HG03025 (cell line): ENCODE results near the gene ZNF81.
A peak's percentile ranks its signal among the peaks of the same experiment; 100 is the strongest.
"Not testable (repeated sequence)": the region's sequence is repeated elsewhere in the genome, so short reads cannot be mapped to it uniquely, and the experiment has no call there.

Source experiments
- ATAC-seq: cut with Tn5 transposase; IDR thresholded peaks from one replicate; pipeline ENCODE4 v1.9.1; 2021; ENCODE audit warnings: mild to moderate bottlenecking, moderate library complexity; ENCODE audit not compliant: unreplicated experiment, low FRiP score

Gene ZNF81

DNA sequence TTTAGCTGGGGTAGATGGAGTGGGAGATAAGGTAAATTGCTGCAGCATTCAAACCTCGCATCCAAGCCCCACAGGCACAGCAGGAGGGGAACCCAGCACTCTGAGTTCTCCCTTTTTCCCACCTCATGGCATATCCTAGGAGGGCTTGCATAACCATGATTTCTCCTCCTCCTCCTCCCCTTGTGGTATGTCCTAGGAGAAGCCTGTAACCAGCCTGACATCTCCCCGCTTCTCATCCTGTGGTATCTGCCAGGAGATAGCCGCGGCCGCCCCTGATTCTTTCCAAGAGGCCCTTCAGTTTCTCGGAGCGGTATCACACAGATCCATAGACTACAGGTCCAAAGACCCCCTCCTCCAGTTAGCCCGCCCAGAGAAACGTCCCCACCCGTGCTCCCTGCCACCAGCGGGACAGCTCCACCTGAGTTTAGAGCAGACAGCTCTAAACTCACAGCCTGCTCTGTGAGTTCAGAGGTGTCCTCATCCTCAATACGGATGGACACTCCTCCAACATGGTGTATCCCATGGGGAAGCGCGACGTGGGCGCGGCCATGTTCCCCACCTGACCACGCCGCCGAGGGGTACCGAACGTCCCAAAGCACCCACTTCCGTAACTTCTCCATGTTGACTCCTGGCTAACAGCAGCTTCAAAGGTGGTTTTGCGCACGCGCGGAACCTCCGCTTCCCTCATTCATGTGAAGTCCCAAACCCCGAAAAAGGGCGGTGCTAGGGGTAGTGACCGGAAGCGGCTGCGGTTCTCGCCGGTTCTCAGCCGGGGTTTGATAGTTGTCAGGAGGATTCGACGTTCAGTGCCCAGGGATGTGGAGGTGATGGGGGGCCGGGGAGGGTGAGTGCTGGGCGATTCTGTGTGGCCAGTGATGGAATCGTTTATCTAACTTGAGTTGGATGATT is at the start of gene ZNF81:
TSS of gene ZNF81 (plus strand) at position 739 of the 909 bp plus-strand sequence. CDS start 9,366 bp downstream, outside the sequence.
- peak; percentile 90 for ATAC-seq

GRCh38 chrX:47796433-47796906 is 40.2 kb upstream of the ZNF81 start:
- ATAC-seq: no peak

DNA sequence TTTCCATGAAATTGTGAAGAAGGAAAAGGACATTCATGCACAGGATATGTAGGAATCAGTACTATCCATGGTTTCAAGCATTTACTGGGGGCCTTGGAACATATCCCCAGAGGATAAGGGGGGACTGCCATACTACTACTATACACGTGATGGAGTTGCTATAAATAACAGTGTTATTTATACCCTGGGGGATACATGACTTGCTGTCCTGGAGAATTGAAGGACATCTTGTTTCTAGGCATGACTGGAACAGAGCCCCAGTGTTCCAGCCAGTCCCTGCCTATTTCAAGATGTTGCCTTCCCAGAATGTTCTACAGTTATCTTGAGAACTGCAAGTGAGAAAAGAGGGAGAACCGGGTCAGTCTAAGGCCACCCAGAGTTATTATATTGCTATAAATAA is 39.6 kb upstream of the ZNF81 start:
- no peak for ATAC-seq

DNA sequence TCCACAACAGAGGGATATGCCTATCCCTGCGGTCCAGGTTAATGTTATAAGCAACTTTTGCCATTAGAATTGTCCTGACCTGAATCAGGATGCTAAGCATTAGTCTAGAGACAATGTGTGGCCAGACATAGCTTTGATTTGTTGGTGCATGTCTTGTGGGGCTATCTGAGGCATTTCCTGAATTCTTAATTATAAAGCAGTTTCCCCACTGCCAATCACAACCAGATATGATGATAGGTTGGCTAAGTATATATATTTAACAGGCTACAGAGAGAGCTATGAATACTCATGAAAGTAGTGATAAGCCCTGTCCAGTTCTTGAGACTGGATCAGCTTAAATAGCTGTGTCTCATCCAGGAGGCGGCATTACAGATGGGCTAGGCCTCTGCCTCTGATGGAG is 37.8 kb upstream of the ZNF81 start:
- ATAC-seq: no peak

GRCh38 chrX:47802589-47802988 is 34.1 kb upstream of the ZNF81 start:
- no peak for ATAC-seq

DNA sequence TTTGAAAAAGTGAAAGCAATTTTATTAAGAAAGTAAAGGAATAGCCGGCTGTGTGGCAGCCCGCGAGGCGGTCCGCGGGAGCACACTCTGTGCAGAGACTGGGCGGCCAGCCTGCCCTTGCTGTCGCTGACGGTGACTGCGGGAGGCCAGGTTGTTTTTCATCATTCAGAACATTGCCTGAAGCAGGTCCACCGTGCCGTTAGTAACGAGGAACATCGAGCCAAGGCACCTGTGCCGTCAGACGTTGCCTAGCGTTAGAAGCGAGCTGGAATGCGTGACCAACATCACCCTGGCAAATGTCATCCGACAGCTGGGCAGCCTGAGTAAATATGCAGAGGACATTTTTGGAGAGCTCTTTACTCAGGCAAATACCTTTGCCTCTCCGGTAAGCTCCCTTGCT is 33.6 kb upstream of the ZNF81 start:
- not testable (repeated sequence) for ATAC-seq

- no peak for ATAC-seq
These were observed 32.4 kb upstream of the ZNF81 start for GRCh38 chrX:47804315-47804714.

DNA sequence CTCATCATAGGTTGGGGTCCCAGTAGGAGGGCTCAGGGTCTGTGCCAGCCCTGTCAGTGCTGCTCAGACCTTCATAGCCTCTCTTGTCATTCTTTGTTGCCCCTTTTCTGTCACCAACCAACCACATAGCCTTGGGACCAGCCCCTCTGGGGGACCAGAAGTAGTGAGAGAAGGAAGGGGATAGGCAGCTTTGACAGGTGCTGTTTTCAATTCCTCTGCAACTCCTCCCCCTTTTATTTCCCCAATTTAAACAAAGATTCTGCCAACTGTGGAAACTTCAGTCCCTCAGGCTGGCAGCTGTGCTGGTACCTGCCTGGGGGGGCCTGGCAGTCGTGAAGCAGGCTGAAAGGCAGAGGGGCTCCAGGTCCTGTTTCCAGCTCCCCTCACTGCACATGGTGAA is 30.9 kb upstream of the ZNF81 start:
- not testable (repeated sequence) for ATAC-seq

GRCh38 chrX:47806415-47807271 is 30.1 kb upstream of the ZNF81 start:
- ATAC-seq: not testable (repeated sequence)

GRCh38 chrX:47807272-47807538 is 29.5 kb upstream of the ZNF81 start:
- ATAC-seq: not testable (repeated sequence)

DNA sequence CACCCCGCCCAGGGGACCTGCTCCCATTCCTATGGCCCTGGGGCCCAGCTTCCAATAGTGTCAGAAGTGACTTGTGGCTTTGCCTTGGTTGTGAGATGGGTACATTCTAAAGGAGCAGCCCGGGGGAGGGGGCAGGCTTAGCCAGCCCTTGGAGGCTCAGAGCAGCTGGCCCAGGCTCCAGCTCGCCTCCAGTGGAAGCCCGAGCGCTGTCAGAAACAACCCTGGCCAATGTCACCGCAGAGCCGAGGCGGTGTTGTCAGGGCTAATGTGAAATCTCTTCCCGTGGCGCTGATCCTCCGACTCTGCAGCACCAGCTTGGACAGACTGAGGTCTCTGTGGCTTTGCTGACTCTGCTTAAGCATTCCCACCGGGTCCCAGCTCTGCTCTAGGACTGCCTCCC is 29.2 kb upstream of the ZNF81 start:
- ATAC-seq: no peak

GRCh38 chrX:47808904-47809788 is 27.6 kb upstream of the ZNF81 start:
- no peak for ATAC-seq

DNA sequence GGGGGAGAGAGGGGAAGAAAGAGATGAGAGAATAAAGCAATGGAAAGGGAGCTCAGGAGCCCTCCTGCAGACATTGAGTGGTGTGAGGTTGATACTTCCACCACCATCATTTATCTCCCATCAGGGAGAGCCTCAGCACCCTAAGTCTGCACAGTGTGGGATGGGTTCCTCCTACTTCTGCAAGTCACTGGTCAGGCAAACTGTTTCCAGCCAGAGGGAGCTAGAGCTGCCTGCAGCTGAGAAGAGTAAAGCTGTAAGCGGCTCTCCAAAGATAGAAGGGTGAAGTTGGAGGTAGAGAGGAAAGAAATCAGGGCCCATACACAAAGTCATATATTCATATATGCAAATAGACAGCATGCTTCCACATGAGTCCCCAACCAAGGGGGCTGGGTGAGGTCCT is 21.9 kb upstream of the ZNF81 start:
- ATAC-seq: no peak

DNA sequence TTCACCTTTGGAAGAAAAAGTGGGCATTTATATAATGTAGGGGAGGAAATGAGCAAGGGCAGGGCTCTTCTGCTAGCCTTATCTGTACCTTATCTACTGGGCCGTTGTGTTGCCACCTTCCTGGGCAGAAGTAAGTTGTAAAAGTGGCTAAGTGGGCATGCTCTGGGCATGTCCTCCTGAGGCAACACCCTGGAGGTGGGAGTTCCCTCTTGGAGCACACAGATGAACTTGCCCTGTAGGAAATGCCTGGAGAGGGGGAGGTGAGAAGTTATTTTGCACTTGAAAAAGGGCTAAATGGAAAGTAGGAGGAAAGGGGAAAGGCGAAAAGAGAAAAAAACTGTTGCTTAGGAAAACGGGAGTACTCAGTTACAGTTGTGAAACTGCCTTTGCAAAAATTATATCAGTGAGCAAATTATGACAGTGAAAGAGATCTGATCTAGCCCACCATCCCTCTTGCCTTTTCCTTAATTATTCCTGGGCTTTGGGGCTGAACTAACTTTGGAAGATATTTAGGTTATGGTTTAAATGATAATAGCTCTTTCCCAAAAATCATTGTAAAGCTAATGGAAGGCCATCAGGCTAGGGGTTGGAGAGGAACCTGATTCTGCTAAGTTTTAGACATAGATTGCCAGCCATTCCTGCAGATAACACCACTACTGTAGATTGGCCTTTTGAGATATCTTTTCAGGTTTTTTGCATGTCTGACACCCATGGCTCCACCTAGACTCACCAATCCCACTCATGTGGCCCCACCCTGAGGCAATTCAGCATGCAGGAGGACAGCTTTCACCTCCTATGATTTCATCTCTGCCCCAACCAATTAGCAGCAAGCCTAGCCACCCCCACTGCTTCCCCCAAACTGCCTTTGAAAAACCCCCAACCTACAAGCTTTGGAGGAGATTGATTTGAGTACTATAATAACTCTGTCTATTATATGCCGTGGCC is 20.5 kb upstream of the ZNF81 start:
- ATAC-seq: no peak

GRCh38 chrX:47817421-47817820 is 19.3 kb upstream of the ZNF81 start:
- ATAC-seq: no peak

DNA sequence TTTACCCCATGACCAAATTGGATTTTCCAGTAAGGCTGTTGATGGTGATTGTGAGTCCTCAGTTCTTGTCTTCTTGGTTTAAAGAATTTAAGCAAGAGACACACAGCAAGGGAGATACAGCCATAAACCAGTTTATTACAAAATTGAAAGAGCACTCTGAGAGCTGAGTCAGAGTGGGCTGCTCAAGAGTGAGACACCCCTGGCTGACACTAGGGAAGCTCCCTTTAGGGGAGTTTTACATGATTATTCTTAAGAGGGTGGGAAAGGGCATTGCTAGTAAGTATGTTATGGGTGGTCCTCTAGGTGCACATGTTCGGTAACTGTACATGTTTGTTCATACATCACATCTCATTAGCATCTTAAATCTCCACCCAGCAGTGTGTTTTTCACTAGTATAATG is 18.8 kb upstream of the ZNF81 start:
- ATAC-seq: no peak

- ATAC-seq: no peak
These were observed 7.7 kb upstream of the ZNF81 start for GRCh38 chrX:47828984-47829383.

- no peak for ATAC-seq
These were observed 4.9 kb upstream of the ZNF81 start for GRCh38 chrX:47831788-47832187.

GRCh38 chrX:47838361-47838760 is 1.7 kb downstream of the ZNF81 start:
- ATAC-seq: no peak
